GM12865 (cell line): Measurements from ENCODE around the gene IFITM5.

Source experiments
- DNase-seq: peaks from one replicate; pipeline ENCODE4 v3.0.0; 2010; ENCODE audit warnings: low read depth
- H3K4me3 ChIP-seq: 2 replicates; pipeline ENCODE4 v1.5.1; 2011; ENCODE audit warnings: mild to moderate bottlenecking, low read depth, low read length, control low read depth
- CTCF ChIP-seq: IDR thresholded peaks from 2 replicates; pipeline ENCODE4 v1.5.1; 2011; ENCODE audit warnings: low read length, control low read depth, low read depth, inconsistent platforms; ENCODE audit not compliant: insufficient read depth; ENCODE audit errors: missing control alignments

IFITM5 gene

GRCh38 chr11:299081-299891, at the start of gene IFITM5:
TSS of gene IFITM5 (minus strand) at chr11:299526. CDS start at chr11:299490, 36 bp downstream.
- TF ChIP-seq CTCF, result no peak
- no peak within 1 kb of the TSS for H3K4me3 ChIP-seq
- no peak for DNase-seq

GRCh38 chr11:346529-346928, 47.2 kb upstream of the IFITM5 start:
- no peak for DNase-seq
- H3K4me3 ChIP-seq, result no peak overlapping the region
- no peak for TF ChIP-seq CTCF

GRCh38 chr11:344836-345578, 45.7 kb upstream of the IFITM5 start:
- no peak for TF ChIP-seq CTCF

DNA sequence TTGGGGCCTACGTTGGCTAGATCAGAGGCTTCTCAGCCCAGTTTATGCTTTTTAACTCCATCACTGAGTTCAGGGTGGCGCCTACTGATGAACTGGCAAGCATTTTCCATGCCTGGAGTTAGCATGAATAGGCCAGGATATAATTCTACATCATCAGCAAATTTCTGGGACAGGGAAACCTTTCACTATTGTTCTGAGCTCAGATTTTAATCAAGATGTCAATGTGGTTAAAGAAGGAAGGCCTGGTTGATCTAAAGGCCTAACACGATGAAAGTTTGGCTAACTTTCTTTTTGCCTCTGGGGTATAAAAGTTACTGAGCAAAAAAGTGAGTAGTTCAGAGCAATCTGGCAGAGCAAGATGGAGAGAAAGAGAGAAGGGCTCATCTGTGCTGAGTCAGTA, 43.0 kb upstream of the IFITM5 start:
- DNase-seq, result no peak
- H3K4me3 ChIP-seq, result no peak overlapping the region
- no peak for TF ChIP-seq CTCF

More at GRCh38 chr11:344836-345578, 45.7 kb upstream of the IFITM5 start:
- no peak for DNase-seq
- H3K4me3 ChIP-seq, result no peak overlapping the region

DNA sequence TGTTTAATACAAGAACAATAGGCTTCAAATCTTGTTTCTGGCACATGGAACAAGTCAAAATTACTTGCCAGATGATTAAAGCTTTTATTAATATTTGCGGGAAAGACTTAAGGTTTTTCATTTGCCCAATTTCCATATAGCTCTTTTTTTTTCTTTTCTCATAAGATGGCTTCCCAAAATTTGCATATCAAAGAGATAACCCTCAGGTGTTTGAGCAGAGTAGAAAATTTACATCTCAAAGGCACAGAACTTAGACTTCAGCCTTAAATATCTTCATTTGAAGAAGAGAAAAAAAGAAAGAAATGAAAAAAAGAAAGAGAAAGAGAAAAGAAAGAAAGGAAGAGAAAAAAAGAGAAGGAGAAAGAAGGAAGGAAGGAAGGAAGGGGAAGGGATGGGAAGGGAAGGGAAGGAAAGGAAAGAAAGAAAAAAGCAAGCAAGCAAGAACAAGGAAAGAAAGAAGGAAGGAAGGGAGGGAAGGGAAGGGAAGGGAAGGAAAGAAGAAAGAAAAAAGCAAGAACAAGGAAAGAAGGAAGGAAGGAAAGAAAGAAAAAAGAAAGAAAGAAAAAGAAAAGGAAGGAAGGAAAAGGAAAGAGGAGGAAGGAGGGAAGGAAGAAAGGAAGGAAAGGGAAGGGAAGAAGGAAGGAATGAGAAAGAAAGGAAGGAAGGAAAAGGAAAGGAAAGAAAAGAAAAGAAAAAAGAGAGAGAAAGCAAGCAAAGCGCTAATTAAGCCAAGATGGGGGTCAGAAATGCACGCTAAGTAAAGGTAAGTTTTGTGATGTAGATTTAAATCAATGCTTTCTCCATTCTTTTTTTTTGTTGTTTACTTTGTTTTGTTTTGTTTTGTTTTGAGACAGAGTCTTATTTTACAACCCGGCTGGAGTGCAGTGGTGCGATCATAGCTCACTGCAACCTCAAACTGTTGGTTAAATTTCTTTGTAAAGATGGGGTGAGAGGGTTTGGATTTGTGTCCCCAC, 41.5 kb upstream of the IFITM5 start:
- no peak for DNase-seq
- no peak for TF ChIP-seq CTCF
- H3K4me3 ChIP-seq, result no peak overlapping the region

GRCh38 chr11:339963-340362, 40.6 kb upstream of the IFITM5 start:
- H3K4me3 ChIP-seq, result no peak overlapping the region
- DNase-seq, result no peak
- TF ChIP-seq CTCF, result no peak
